22Rv1 (cell line): Measurements from ENCODE around the gene HEG1.

Experiments
- ZFX ChIP-seq: fragments of 450-650 bp; IDR thresholded peaks from 2 replicates; pipeline ENCODE4 v1.6.1; 2017; ENCODE audit warnings: antibody characterized with exemption, borderline replicate concordance
- TF ChIP-seq, protein P1 (sequence below): fragments of 450-650 bp; IDR thresholded peaks from 2 replicates; pipeline ENCODE4 v1.5.1; 2017; ENCODE audit warnings: mild to moderate bottlenecking

DNA sequence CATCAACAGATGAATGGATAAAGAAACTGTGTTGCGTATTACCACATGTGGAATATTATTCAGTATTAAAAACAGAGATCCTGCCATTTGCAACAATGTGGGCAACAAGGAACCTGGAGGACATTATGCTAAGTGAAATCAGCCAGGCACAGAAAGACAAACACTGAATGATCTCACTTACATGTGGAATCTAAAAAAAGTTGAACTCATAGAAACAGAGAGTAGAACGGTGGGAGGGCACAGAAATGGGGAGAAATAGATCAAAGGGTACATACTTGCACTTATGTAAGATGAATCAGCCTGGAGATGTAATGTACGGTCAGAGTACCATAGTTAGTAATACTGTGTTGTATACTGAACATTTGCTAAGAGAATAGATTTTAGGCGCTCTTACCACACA lies 91.4 kb downstream of the HEG1 start:
- TF ChIP-seq, protein P1, sequence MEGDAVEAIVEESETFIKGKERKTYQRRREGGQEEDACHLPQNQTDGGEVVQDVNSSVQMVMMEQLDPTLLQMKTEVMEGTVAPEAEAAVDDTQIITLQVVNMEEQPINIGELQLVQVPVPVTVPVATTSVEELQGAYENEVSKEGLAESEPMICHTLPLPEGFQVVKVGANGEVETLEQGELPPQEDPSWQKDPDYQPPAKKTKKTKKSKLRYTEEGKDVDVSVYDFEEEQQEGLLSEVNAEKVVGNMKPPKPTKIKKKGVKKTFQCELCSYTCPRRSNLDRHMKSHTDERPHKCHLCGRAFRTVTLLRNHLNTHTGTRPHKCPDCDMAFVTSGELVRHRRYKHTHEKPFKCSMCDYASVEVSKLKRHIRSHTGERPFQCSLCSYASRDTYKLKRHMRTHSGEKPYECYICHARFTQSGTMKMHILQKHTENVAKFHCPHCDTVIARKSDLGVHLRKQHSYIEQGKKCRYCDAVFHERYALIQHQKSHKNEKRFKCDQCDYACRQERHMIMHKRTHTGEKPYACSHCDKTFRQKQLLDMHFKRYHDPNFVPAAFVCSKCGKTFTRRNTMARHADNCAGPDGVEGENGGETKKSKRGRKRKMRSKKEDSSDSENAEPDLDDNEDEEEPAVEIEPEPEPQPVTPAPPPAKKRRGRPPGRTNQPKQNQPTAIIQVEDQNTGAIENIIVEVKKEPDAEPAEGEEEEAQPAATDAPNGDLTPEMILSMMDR = no peak
- no peak for TF ChIP-seq ZFX
